Gastrocnemius medialis (tissue), 4 donors: Measurements from ENCODE around the gene VPS8. TPM values are rescaled to one million over a fixed set of nuclear protein-coding genes. Genes with fewer than 3 reads are reported as not detected.

Source experiments
- ATAC-seq, 2 donors: fragments of 150-250 bp; one replicate each; pipeline ENCODE4 v1.9.1; 2016
- DNase-seq, 2 donors: peaks; one replicate each; pipeline ENCODE4 v3.0.0-alpha.2; 2019
- H3K27ac ChIP-seq, 4 donors: fragments of 200-600 bp; sonication (generic); 1 replicate in 1 of 4; 2 replicates in 3 of 4; pipeline ENCODE4 v1.5.1; 2016 to 2018; ENCODE audit warnings: mild to moderate bottlenecking in 2 of 4, moderate library complexity in 1 of 4
- H3K27me3 ChIP-seq, 3 donors: fragments of 200-600 bp; sonication (generic) in 2 of 3; 1 replicate in 1 of 3; 2 replicates in 2 of 3; pipeline versions ENCODE4 v1.5.1 to v1.6.0; 2016 to 2019; ENCODE audit warnings: mild to moderate bottlenecking in 1 of 3, moderate library complexity in 1 of 3
- H3K36me3 ChIP-seq, 2 donors: fragments of 200-600 bp; sonication (generic) in 1 of 2; one replicate each; pipeline ENCODE4 v1.5.1; 2017 to 2018
- H3K4me1 ChIP-seq, 2 donors: fragments of 200-600 bp; sonication (generic) in 1 of 2; one replicate each; pipeline ENCODE4 v1.5.1; 2016 to 2017; ENCODE audit warnings: mild to moderate bottlenecking in 2 of 2
- H3K4me3 ChIP-seq, 4 donors: fragments of 200-600 bp; sonication (generic) in 3 of 4; 1 replicate in 1 of 4; 2 replicates in 3 of 4; pipeline ENCODE4 v1.5.1; 2016 to 2019; ENCODE audit warnings: mild to moderate bottlenecking in 2 of 4
- H3K9me3 ChIP-seq, 3 donors: fragments of 200-600 bp; sonication (generic) in 2 of 3; 1 replicate in 1 of 3; 2 replicates in 2 of 3; pipeline ENCODE4 v1.5.1; 2016 to 2019
- CTCF ChIP-seq, 5 experiments: fragments of 450-650 bp in 3 of 5; fragments of 200-600 bp in 2 of 5; sonication (generic) in 2 of 5; IDR thresholded peaks in 4 of 5; conservative IDR thresholded peaks in 1 of 5; 1 replicate in 4 of 5; 2 replicates in 1 of 5; pipeline ENCODE4 v1.5.1; 2016 to 2019; ENCODE audit warnings: antibody characterized with exemption in 5 of 5, mild to moderate bottlenecking in 3 of 5, moderate library complexity in 3 of 5
- POLR2A ChIP-seq, 2 donors: fragments of 450-650 bp; IDR thresholded peaks; one replicate each; pipeline ENCODE4 v1.6.1; 2017; ENCODE audit warnings: antibody characterized with exemption in 2 of 2, mild to moderate bottlenecking in 2 of 2, moderate library complexity in 2 of 2
- in situ Hi-C, 4 donors: fragments of 200-750 bp; cut with MboI; loops; one replicate each; pipeline versions ENCODE4 v1.15.0 to v1.8.0; 2017; ENCODE audit warnings: low sequenced_read_pairs in 4 of 4
- intact Hi-C: fragments of 100-400 bp; cut with DNase I; formaldehyde crosslinking; loops from one replicate; pipeline ENCODE4 v1.15.1; 2023; ENCODE audit warnings: low total_unique reads
- total RNA-seq, 4 donors: library from RNA; depleted of rRNA; stranded (reverse); fragments of >200 nt; gene quantifications; one replicate each; pipeline versions ENCODE4 v1.1.0 to v1.2.3, GENCODE V29; 2016

Gene VPS8
- total RNA-seq, 4 donors from 2014 or later = 37.2 to 64.1 (median 51.2) TPM

GRCh38 chr3:185090811-185091210 is 278.8 kb downstream of the VPS8 start:
- Histone ChIP-seq H3K36me3 (no peaks in the 10 kb centered on the region), H3K4me1 (no peaks in the 10 kb centered on the region), H3K27ac (no peak overlapping the region), H3K9me3 (no peaks in the 10 kb centered on the region), H3K4me3 (no peak overlapping the region), H3K27me3 (no peaks in the 10 kb centered on the region)
- intact Hi-C loops = no loop called here
- DNase-seq = no peak
- no peak for ATAC-seq
- in situ Hi-C loops = no loop called here
- TF ChIP-seq CTCF (IDR thresholded peaks at IDR 0.05 in 4 of 5, conservative IDR thresholded peaks at IDR 0.05 in 1 of 5) (no peak), POLR2A (IDR thresholded peaks at IDR 0.05) (no peak)

- DNase-seq (no peak), ATAC-seq (no peak)
- no peak overlapping the region for H3K4me3 ChIP-seq
- in situ Hi-C loops = no loop called here
- no peaks in the 10 kb centered on the region for H3K4me1 ChIP-seq
- no peaks in the 10 kb centered on the region for H3K36me3 ChIP-seq
- no peaks in the 10 kb centered on the region for H3K9me3 ChIP-seq
- TF ChIP-seq POLR2A (IDR thresholded peaks at IDR 0.05) (no peak), CTCF (IDR thresholded peaks at IDR 0.05 in 4 of 5, conservative IDR thresholded peaks at IDR 0.05 in 1 of 5) (no peak)
- no peak overlapping the region for H3K27ac ChIP-seq
- H3K27me3 ChIP-seq = no peaks in the 10 kb centered on the region
- intact Hi-C loops = no loop called here
These were observed 281.1 kb downstream of the VPS8 start for GRCh38 chr3:185093116-185093515.

- DNase-seq (no peak), ATAC-seq (no peak)
- Histone ChIP-seq H3K4me1 (no peaks in the 10 kb centered on the region), H3K9me3 (no peaks in the 10 kb centered on the region), H3K27ac (no peak overlapping the region), H3K36me3 (no peaks in the 10 kb centered on the region), H3K27me3 (no peaks in the 10 kb centered on the region), H3K4me3 (no peak overlapping the region)
- in situ Hi-C loops = no loop called here
- TF ChIP-seq CTCF (IDR thresholded peaks at IDR 0.05 in 4 of 5, conservative IDR thresholded peaks at IDR 0.05 in 1 of 5) = no peak
- TF ChIP-seq POLR2A (IDR thresholded peaks at IDR 0.05) = no peak
- intact Hi-C loops = no loop called here
These were observed 282.7 kb downstream of the VPS8 start for GRCh38 chr3:185094697-185095096.

Other genes starting within 250 kb of the VPS8 start
- 10 to 100 TPM in 3 of 4 donors, 1 to 10 TPM in 1; 9.5 to 19.9 (median 14.8) TPM for gene MAGEF1, start 100.1 kb upstream of the VPS8 start, total RNA-seq